ENCODE measurements around the gene VWA7. TPM values are rescaled to one million over a fixed set of nuclear protein-coding genes. Genes with fewer than 3 reads are reported as not detected.

Gene VWA7
- total RNA-seq, 4 donors from 2014 or later, result 1.2 to 8.9 (median 5.4) TPM

- Histone ChIP-seq H3K27me3 (no peaks in the 10 kb centered on the region), H3K4me3 (replicated peaks in 1 of 3) (peak within 1 kb of the TSS; percentile 55 to 84 (median 62)), H3K4me1 (peaks cover 24 to 45% of the 10 kb centered on the region in 2 donors), H3K9me3 (no peaks in the 10 kb centered on the region), H3K27ac (peak within 1 kb of the TSS; percentile 82 to 98 (median 93)), H3K36me3 (peaks cover 33 to 37% of the 10 kb centered on the region in 2 donors)
- TF ChIP-seq POLR2A (IDR thresholded peaks at IDR 0.05), result no peak
- no peak for TF ChIP-seq CTCF (IDR thresholded peaks at IDR 0.05)
- intact Hi-C loops (cut with DNase I), result loop anchor here (10.0 kb wide), 1 partner anchor 106 kb away; no protein-coding TSS in a partner anchor
- DNase-seq, result peak in 1 of 2 donors; percentile 29
- WGBS, 2 donors, result 9 to 11% methylated on average over 29 to 34 of the region's 36 CpGs
These were observed 48.2 kb downstream of the VWA7 start, which contains the start of gene DDAH2 for GRCh38 chr6:31728767-31729514. Gene DDAH2 (minus strand): TSS chr6:31729299. CDS start chr6:31729161, 138 bp downstream.

GRCh38 chr6:31727717-31728671, 49.1 kb downstream of the VWA7 start:
- peak; percentile 38 to 39 for DNase-seq
- WGBS, 2 donors, result 68 to 72% methylated on average over 41 of the region's 41 CpGs

GRCh38 chr6:31727034-31727716, 50.0 kb downstream of the VWA7 start:
- intact Hi-C loops (cut with DNase I), result loop anchor here (10.0 kb wide), 1 partner anchor 108 kb away; no protein-coding TSS in a partner anchor
- H3K27me3 ChIP-seq, result no peaks in the 10 kb centered on the region
- peaks cover 24 to 40% of the 10 kb centered on the region in 2 donors for H3K4me1 ChIP-seq
- peak overlapping the region in 2 of 3 donors; percentile 93 to 98 for H3K27ac ChIP-seq
- 77% methylated on average over 7 of the region's 7 CpGs for WGBS, 2 donors
- peaks cover 15 to 20% of the 10 kb centered on the region in 2 donors for H3K36me3 ChIP-seq
- H3K4me3 ChIP-seq (replicated peaks in 1 of 3), result no peak overlapping the region
- H3K9me3 ChIP-seq, result no peaks in the 10 kb centered on the region
- no peak for DNase-seq
- TF ChIP-seq CTCF (IDR thresholded peaks at IDR 0.05) (no peak), POLR2A (IDR thresholded peaks at IDR 0.05) (no peak)

More at GRCh38 chr6:31727717-31728671, 49.1 kb downstream of the VWA7 start:
- Histone ChIP-seq H3K27ac (peak overlapping the region; percentile 82 to 98 (median 93)), H3K9me3 (no peaks in the 10 kb centered on the region), H3K36me3 (peaks cover 23 to 28% of the 10 kb centered on the region in 2 donors), H3K4me3 (replicated peaks in 1 of 3) (peak overlapping the region; percentile 55 to 84 (median 62)), H3K27me3 (no peaks in the 10 kb centered on the region), H3K4me1 (peaks cover 24 to 40% of the 10 kb centered on the region in 2 donors)
- TF ChIP-seq POLR2A (IDR thresholded peaks at IDR 0.05), result no peak
- intact Hi-C loops (cut with DNase I), result loop anchor here (10.0 kb wide), 1 partner anchor 107 kb away; no protein-coding TSS in a partner anchor

GRCh38 chr6:31725502-31726350, 51.4 kb downstream of the VWA7 start:
- 90% methylated on average over 12 of the region's 12 CpGs for WGBS, 2 donors
- Histone ChIP-seq H3K4me3 (replicated peaks in 1 of 3) (no peak overlapping the region), H3K9me3 (no peaks in the 10 kb centered on the region), H3K36me3 (peaks cover 4 to 5% of the 10 kb centered on the region in 2 donors), H3K27ac (peak overlapping the region in 2 of 3 donors; percentile 93 to 98), H3K4me1 (peaks cover 24 to 38% of the 10 kb centered on the region in 2 donors), H3K27me3 (no peaks in the 10 kb centered on the region)
- TF ChIP-seq CTCF (IDR thresholded peaks at IDR 0.05) (no peak), POLR2A (IDR thresholded peaks at IDR 0.05) (no peak)
- intact Hi-C loops (cut with DNase I), result loop anchor here (10.0 kb wide), 1 partner anchor 109 kb away; no protein-coding TSS in a partner anchor
- no peak for DNase-seq
